Measurements from ENCODE around the gene LIPA. TPM values are rescaled to one million over a fixed set of nuclear protein-coding genes. Genes with fewer than 3 reads are reported as not detected.

The LIPA gene
- total and polyA plus RNA-seq, 2 of the 4 experiments (the other 2 are of a cell fraction), result 23.1 to 31.9 TPM

DNA sequence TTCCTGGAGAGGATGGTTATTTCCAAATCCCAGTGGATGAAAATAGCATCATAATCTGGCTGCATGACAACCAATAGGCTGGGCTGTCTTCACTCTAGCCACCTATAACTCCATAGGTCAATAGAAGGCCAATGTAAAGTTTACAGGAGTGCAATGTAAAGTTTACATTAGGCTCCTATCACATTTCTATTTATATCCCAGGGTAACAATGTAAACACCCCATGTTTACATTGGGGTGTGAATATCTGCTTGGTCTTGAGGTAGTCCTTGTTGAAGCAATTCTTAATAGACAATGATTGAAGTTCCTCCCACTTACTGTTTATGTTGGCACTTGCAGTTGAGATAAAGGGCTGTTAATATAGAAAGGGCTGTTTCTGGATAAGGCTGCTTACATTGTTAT is 65.9 kb downstream of the LIPA start:
- Histone ChIP-seq H3K14ac (replicated peaks; ENCODE audit: low read depth, low read length) (no peak overlapping the region), H3K4ac (ENCODE audit: low read depth, low read length) (no peak overlapping the region), H3K4me1 (ENCODE audit: control insufficient read depth, insufficient read depth, low read length) (peaks cover 9% of the 10 kb centered on the region), H3K23ac (ENCODE audit: low read depth, low read length) (no peak overlapping the region), H4K5ac (ENCODE audit: low read depth, low read length) (no peak overlapping the region), H3K9me1 (ENCODE audit: insufficient read depth, low read length) (peaks cover 4% of the 10 kb centered on the region), H2BK120ac (ENCODE audit: low read depth, low read length) (no peak overlapping the region), H3K4me2 (ENCODE audit: low read depth, low read length) (peak overlapping the region; percentile 13; the same call in 1 of the 2 replicates), H2AK5ac (ENCODE audit: low read depth, low read length) (no peak overlapping the region), H3K56ac (ENCODE audit: extremely low read depth, insufficient read depth, low read length) (no peak overlapping the region), H3K9me3 (ENCODE audit: control insufficient read depth, insufficient read depth, low read length) (peaks cover 3% of the 10 kb centered on the region; the same call in 1 of the 2 replicates), H4K20me1 (ENCODE audit: insufficient read depth, low read length) (peaks cover 3% of the 10 kb centered on the region; the same call in 1 of the 2 replicates), H3K9ac (ENCODE audit: low read depth, low read length) (no peak overlapping the region), H3K18ac (ENCODE audit: low read depth, low read length) (no peak overlapping the region), H3K36me3 (ENCODE audit: control insufficient read depth, insufficient read depth, low read length) (no peaks in the 10 kb centered on the region), H2BK5ac (ENCODE audit: low read depth, low read length, poor library complexity, severe bottlenecking) (no peak overlapping the region), H3K27ac (ENCODE audit: insufficient read depth, low read length) (no peak overlapping the region), H3K4me3 (ENCODE audit: insufficient read depth, low read depth, low read length) (no peak overlapping the region), H4K8ac (ENCODE audit: low read depth in 2 of 2, low read length in 2 of 2) (no peak overlapping the region), H2BK15ac (ENCODE audit: low read depth, low read length) (no peak overlapping the region; the same call in 2 of the 3 replicates), H3K27me3 (ENCODE audit: control insufficient read depth, insufficient read depth, low read length) (no peaks in the 10 kb centered on the region), H2AFZ (replicated peaks; ENCODE audit: low read length, poor library complexity) (no peak overlapping the region), H3K79me1 (ENCODE audit: low read depth in 1 of 2, low read length in 2 of 2) (no peaks in the 10 kb centered on the region), H2AK9ac (replicated peaks; ENCODE audit: low read depth, low read length, poor library complexity) (no peak overlapping the region), H2BK20ac (ENCODE audit: low read depth, low read length) (no peak overlapping the region), H4K91ac (ENCODE audit: insufficient read depth, low read depth, low read length) (no peak overlapping the region)
- dilution Hi-C loops (cut with HindIII; ENCODE audit: low sequenced_read_pairs, unreplicated experiment), result no loop called here
- ATAC-seq (ENCODE audit: low read depth) (0 out of 2 replicates have a peak, but pooled peaks have one; percentile 11), DNase-seq (peak; percentile 58)
- TF ChIP-seq CHD1 (IDR thresholded peaks at IDR 0.05; ENCODE audit: low read depth, low read length) (no peak), MAZ (IDR thresholded peaks at IDR 0.05; ENCODE audit: borderline replicate concordance, low read depth, low read length) (no peak), FOS (IDR thresholded peaks at IDR 0.05; ENCODE audit: low read depth, low read length) (no peak), SMC3 (IDR thresholded peaks at IDR 0.05; ENCODE audit: low read depth, low read length) (no peak), RAD21 (IDR thresholded peaks at IDR 0.05; ENCODE audit: low read length) (no peak), MXI1 (IDR thresholded peaks at IDR 0.05; ENCODE audit: borderline replicate concordance, low read depth, low read length) (no peak), NFE2L2 (IDR thresholded peaks at IDR 0.05; ENCODE audit: low read depth, low read length) (no peak), RFX5 (IDR thresholded peaks at IDR 0.05; ENCODE audit: low read depth, low read length) (no peak), CEBPB (IDR thresholded peaks at IDR 0.05; ENCODE audit: low read depth, low read length) (no peak)
- TF ChIP-seq, protein P1, sequence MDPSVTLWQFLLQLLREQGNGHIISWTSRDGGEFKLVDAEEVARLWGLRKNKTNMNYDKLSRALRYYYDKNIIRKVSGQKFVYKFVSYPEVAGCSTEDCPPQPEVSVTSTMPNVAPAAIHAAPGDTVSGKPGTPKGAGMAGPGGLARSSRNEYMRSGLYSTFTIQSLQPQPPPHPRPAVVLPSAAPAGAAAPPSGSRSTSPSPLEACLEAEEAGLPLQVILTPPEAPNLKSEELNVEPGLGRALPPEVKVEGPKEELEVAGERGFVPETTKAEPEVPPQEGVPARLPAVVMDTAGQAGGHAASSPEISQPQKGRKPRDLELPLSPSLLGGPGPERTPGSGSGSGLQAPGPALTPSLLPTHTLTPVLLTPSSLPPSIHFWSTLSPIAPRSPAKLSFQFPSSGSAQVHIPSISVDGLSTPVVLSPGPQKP (IDR thresholded peaks at IDR 0.05; ENCODE audit: borderline replicate concordance, low read depth, low read length), result no peak
- TF ChIP-seq, protein P2, sequence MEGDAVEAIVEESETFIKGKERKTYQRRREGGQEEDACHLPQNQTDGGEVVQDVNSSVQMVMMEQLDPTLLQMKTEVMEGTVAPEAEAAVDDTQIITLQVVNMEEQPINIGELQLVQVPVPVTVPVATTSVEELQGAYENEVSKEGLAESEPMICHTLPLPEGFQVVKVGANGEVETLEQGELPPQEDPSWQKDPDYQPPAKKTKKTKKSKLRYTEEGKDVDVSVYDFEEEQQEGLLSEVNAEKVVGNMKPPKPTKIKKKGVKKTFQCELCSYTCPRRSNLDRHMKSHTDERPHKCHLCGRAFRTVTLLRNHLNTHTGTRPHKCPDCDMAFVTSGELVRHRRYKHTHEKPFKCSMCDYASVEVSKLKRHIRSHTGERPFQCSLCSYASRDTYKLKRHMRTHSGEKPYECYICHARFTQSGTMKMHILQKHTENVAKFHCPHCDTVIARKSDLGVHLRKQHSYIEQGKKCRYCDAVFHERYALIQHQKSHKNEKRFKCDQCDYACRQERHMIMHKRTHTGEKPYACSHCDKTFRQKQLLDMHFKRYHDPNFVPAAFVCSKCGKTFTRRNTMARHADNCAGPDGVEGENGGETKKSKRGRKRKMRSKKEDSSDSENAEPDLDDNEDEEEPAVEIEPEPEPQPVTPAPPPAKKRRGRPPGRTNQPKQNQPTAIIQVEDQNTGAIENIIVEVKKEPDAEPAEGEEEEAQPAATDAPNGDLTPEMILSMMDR (conservative IDR thresholded peaks at IDR 0.05; ENCODE audit: low read depth, low read length), result no peak
- in situ Hi-C loops (cut with MboI; ENCODE audit: low sequenced_read_pairs), result no loop called here
- CTCF ChIA-PET, result interaction anchor here (0.6 kb wide), 1 partner anchor 233 kb away, joined by 4 read pairs; no protein-coding TSS in a partner anchor
- POLR2A ChIA-PET (ENCODE audit: unreplicated experiment), result no interaction called here
- BruUV-seq (replicated peaks), result no TSS peak
- intact Hi-C loops (cut with micrococcal nuclease), result no loop called here

Data from IMR-90 (cell line).